GM23338 (cell line): ENCODE data around the gene JMJD7. TPM values are rescaled to one million over a fixed set of nuclear protein-coding genes. Genes with fewer than 3 reads are reported as not detected.

Experiments used
- ATAC-seq: fragments of 200-7000 bp; cut with Tn5 transposase; 3 replicates; pipeline ENCODE4 v1.9.1; 2020
- DNase-seq: peaks from one replicate; pipeline ENCODE4 v3.0.0-alpha.2; 2015; ENCODE audit warnings: low spot score
- H2AFZ ChIP-seq: fragments of 200-600 bp; sonication (generic); 2 replicates; pipeline ENCODE4 v1.8.0; 2016; ENCODE audit warnings: antibody characterized with exemption, mild to moderate bottlenecking, moderate library complexity
- H3F3A ChIP-seq: fragments of 200-600 bp; sonication (generic); replicated peaks from 2 replicates; pipeline ENCODE4 v1.8.0; 2017; ENCODE audit warnings: antibody characterized with exemption, mixed run types, low read depth
- H3K27ac ChIP-seq: fragments of 200-600 bp; sonication (generic); 2 replicates; pipeline ENCODE4 v1.6.1; 2016; ENCODE audit warnings: low read depth
- H3K27me3 ChIP-seq: fragments of 200-600 bp; sonication (generic); 2 replicates; pipeline ENCODE4 v1.8.0; 2016; ENCODE audit warnings: mild to moderate bottlenecking, mixed run types, moderate library complexity; ENCODE audit not compliant: insufficient read depth
- H3K36me3 ChIP-seq: fragments of 200-600 bp; sonication (generic); 2 replicates; pipeline ENCODE4 v1.8.0; 2016; ENCODE audit warnings: mild to moderate bottlenecking; ENCODE audit not compliant: insufficient read depth
- H3K4me1 ChIP-seq: fragments of 200-600 bp; sonication (generic); 2 replicates; pipeline ENCODE4 v1.8.0; 2016; ENCODE audit warnings: mild to moderate bottlenecking, moderate library complexity; ENCODE audit not compliant: insufficient read depth
- H3K4me2 ChIP-seq: fragments of 200-600 bp; sonication (generic); 2 replicates; pipeline ENCODE4 v1.7.1; 2017; ENCODE audit warnings: mixed run types
- H3K4me3 ChIP-seq: fragments of 200-600 bp; sonication (generic); 2 replicates; pipeline ENCODE4 v1.6.1; 2016; ENCODE audit warnings: mixed run types
- H3K79me2 ChIP-seq: fragments of 200-600 bp; sonication (generic); replicated peaks from 2 replicates; pipeline ENCODE4 v1.8.0; 2017; ENCODE audit warnings: mild to moderate bottlenecking; ENCODE audit not compliant: insufficient read depth
- H3K9me2 ChIP-seq: fragments of 200-600 bp; sonication (generic); 2 replicates; pipeline ENCODE4 v1.8.0; 2017; ENCODE audit not compliant: insufficient read depth
- H4K20me1 ChIP-seq: fragments of 200-600 bp; sonication (generic); replicated peaks from 2 replicates; pipeline ENCODE4 v1.8.0; 2017; ENCODE audit warnings: mild to moderate bottlenecking; ENCODE audit not compliant: insufficient read depth
- H3K27ac Mint-ChIP-seq: 2 replicates; pipeline ENCODE4 v1.8.0; 2020; ENCODE audit warnings: inconsistent platforms, mild to moderate bottlenecking, moderate library complexity, mixed read lengths
- H3K27me3 Mint-ChIP-seq: 3 replicates; pipeline ENCODE4 v1.8.0; 2022; ENCODE audit warnings: low read depth, mild to moderate bottlenecking, moderate library complexity, mixed read lengths, inconsistent platforms; ENCODE audit not compliant: insufficient read depth, poor library complexity
- H3K36me3 Mint-ChIP-seq: 3 replicates; pipeline ENCODE4 v1.8.0; 2021; ENCODE audit warnings: low read depth, mild to moderate bottlenecking, inconsistent platforms, moderate library complexity, mixed read lengths
- H3K4me1 Mint-ChIP-seq: 3 replicates; pipeline ENCODE4 v1.8.0; 2020; ENCODE audit warnings: mild to moderate bottlenecking, inconsistent platforms, mixed read lengths
- H3K4me3 Mint-ChIP-seq: 3 replicates; pipeline ENCODE4 v1.8.0; 2021; ENCODE audit warnings: moderate library complexity, mild to moderate bottlenecking, inconsistent platforms, mixed read lengths
- H3K9me3 Mint-ChIP-seq: 3 replicates; pipeline ENCODE4 v1.8.0; 2020; ENCODE audit warnings: moderate library complexity, mild to moderate bottlenecking, inconsistent platforms, mixed read lengths
- CTCF ChIP-seq, 2 experiments: fragments of 200-600 bp in 1 of 2; sonication (generic) in 1 of 2; conservative IDR thresholded peaks; 2 replicates each; pipeline versions ENCODE4 v1.5.1 to v1.6.1; 2016 to 2017; ENCODE audit warnings: antibody characterized with exemption in 2 of 2, low read depth in 2 of 2, mild to moderate bottlenecking in 2 of 2, moderate library complexity in 1 of 2
- JUNB ChIP-seq: IDR thresholded peaks from one replicate; pipeline ENCODE4 v1.6.1; 2016; ENCODE audit warnings: antibody characterized with exemption; ENCODE audit not compliant: unreplicated experiment
- POLR2AphosphoS5 ChIP-seq: IDR thresholded peaks from 2 replicates; pipeline ENCODE4 v1.6.1; 2016; ENCODE audit warnings: antibody characterized with exemption, low read depth
- ZNF114 ChIP-seq: fragments of 250-450 bp; sonication (Bioruptor Pico); IDR thresholded peaks from 2 replicates; pipeline ENCODE4 v1.5.0; 2020; ENCODE audit warnings: mild to moderate bottlenecking, moderate library complexity
- ZNF331 ChIP-seq: fragments of 250-450 bp; sonication (Bioruptor Pico); IDR thresholded peaks from 2 replicates; pipeline ENCODE4 v1.5.0; 2020; ENCODE audit warnings: low read depth, mild to moderate bottlenecking, moderate library complexity
- ZNF462 ChIP-seq: fragments of 250-450 bp; sonication (Bioruptor Pico); IDR thresholded peaks from 2 replicates; pipeline ENCODE4 v1.5.0; 2020; ENCODE audit warnings: mild to moderate bottlenecking, moderate library complexity
- polyA plus RNA-seq: library from polyadenylated mRNA; unstranded; fragments of >200 nt; fragmentation: Nextera tagmentation; extraction: Ambion mirVana; gene quantifications from 2 replicates; pipeline ENCODE4 v1.2.1, GENCODE V29; 2016
- total RNA-seq: library from RNA; depleted of rRNA; stranded (reverse); fragments of >200 nt; shearing (Covaris generic); gene quantifications from 2 replicates; pipeline ENCODE4 v1.2.3, GENCODE V29; 2014

The JMJD7 gene
- total and polyA plus RNA-seq, 2 experiments from 2014 or later, result 8.5 to 9.2 TPM

GRCh38 chr15:41825572-41826535 is 2.0 kb upstream of the JMJD7 start (continued):
- TF ChIP-seq CTCF (conservative IDR thresholded peaks at IDR 0.05; ENCODE audit: low read depth in 2 of 2) (no peak), ZNF331 (CRISPR knock-in tag) (no peak)

GRCh38 chr15:41827290-41827879 is 507 bp upstream of the JMJD7 start:
- Histone ChIP-seq H3K27me3 (peaks cover 5% of the 10 kb centered on the region; the same call in 1 of the 2 replicates), H2AFZ (peak overlapping the region; percentile 97), H3F3A (no peaks in the 10 kb centered on the region), H4K20me1 (no peaks in the 10 kb centered on the region), H3K4me1 (peaks cover 4% of the 10 kb centered on the region; the same call in 1 of the 2 replicates), H3K4me2 (peak overlapping the region; percentile 97), H3K9me2 (no peaks in the 10 kb centered on the region), H3K4me3 (peak overlapping the region; percentile 97), H3K79me2 (0 out of 2 replicates have a peak, but pooled peaks cover 4% of the 10 kb centered on the region), H3K27ac (no peak overlapping the region), H3K36me3 (no peaks in the 10 kb centered on the region; the same call in 1 of the 2 replicates)
- no peak for TF ChIP-seq JUNB
- TF ChIP-seq POLR2AphosphoS5, result peak; percentile 6; the same call in 1 of the 2 replicates
- peak; percentile 63 for DNase-seq
- Mint-ChIP-seq H3K4me1 (peaks cover 9% of the 10 kb centered on the region), H3K27ac (no peak overlapping the region; the same call in 1 of the 2 replicates), H3K36me3 (peaks cover 8% of the 10 kb centered on the region; the same call in 2 of the 3 replicates), H3K4me3 (peak overlapping the region; percentile 85), H3K9me3 (no peaks in the 10 kb centered on the region), H3K27me3 (peaks cover 12% of the 10 kb centered on the region)
- peak; percentile 46 for ATAC-seq

- peak overlapping the region; percentile 97 for H3K4me3 ChIP-seq
- peak overlapping the region; percentile 92 for H3K4me2 ChIP-seq
- H2AFZ ChIP-seq, result peak overlapping the region; percentile 98; the same call in 1 of the 2 replicates
- ATAC-seq (no peak), DNase-seq (no peak)
- H4K20me1 ChIP-seq, result no peaks in the 10 kb centered on the region; the same call in 1 of the 2 replicates
- H3K27me3 Mint-ChIP-seq, result peaks cover 14% of the 10 kb centered on the region
- H3F3A ChIP-seq, result no peaks in the 10 kb centered on the region
- peaks cover 5% of the 10 kb centered on the region; the same call in 1 of the 2 replicates for H3K27me3 ChIP-seq
- peaks cover 4% of the 10 kb centered on the region; the same call in 1 of the 2 replicates for H3K4me1 ChIP-seq
- H3K4me3 Mint-ChIP-seq, result peak overlapping the region; percentile 85
- H3K9me3 Mint-ChIP-seq, result no peaks in the 10 kb centered on the region
- H3K27ac Mint-ChIP-seq, result no peak overlapping the region
- H3K79me2 ChIP-seq, result 0 out of 2 replicates have a peak, but pooled peaks cover 4% of the 10 kb centered on the region
- peaks cover 9% of the 10 kb centered on the region for H3K4me1 Mint-ChIP-seq
- no peaks in the 10 kb centered on the region; the same call in 1 of the 2 replicates for H3K36me3 ChIP-seq
- peaks cover 9% of the 10 kb centered on the region for H3K36me3 Mint-ChIP-seq
- H3K9me2 ChIP-seq, result no peaks in the 10 kb centered on the region
- H3K27ac ChIP-seq, result no peak overlapping the region
- no peak for TF ChIP-seq ZNF114 (CRISPR knock-in tag)
- TF ChIP-seq CTCF (conservative IDR thresholded peaks at IDR 0.05; ENCODE audit: low read depth in 2 of 2), result no peak
- TF ChIP-seq ZNF462 (CRISPR knock-in tag), result no peak
- no peak for TF ChIP-seq POLR2AphosphoS5
- TF ChIP-seq ZNF331 (CRISPR knock-in tag), result no peak
Observed at GRCh38 chr15:41828807-41829141, 882 bp downstream of the JMJD7 start.
